HepG2 (cell line): ENCODE data around the gene PKLR. TPM values are rescaled to one million over a fixed set of nuclear protein-coding genes. Genes with fewer than 3 reads are reported as not detected.

Experiments used
- EZH2 ChIP-seq: conservative IDR thresholded peaks from 2 replicates; pipeline ENCODE4 v1.6.1; 2012; ENCODE audit warnings: mild to moderate bottlenecking, low read depth, low read length, moderate library complexity
- GZF1 ChIP-seq: sonication (generic); formaldehyde crosslinking; IDR thresholded peaks from 2 replicates; pipeline ENCODE4 v1.5.1; 2020; ENCODE audit warnings: mild to moderate bottlenecking, missing genetic modification reagents
- HNRNPLL ChIP-seq: fragments of 200-400 bp; formaldehyde crosslinking; IDR thresholded peaks from 2 replicates; pipeline ENCODE4 v1.6.1; 2017; ENCODE audit warnings: mild to moderate bottlenecking, low read depth, low read length; ENCODE audit not compliant: poor library complexity, severe bottlenecking
- KLF6 ChIP-seq: IDR thresholded peaks from 2 replicates; pipeline ENCODE4 v1.8.0; 2016; ENCODE audit warnings: missing biosample characterization, missing genetic modification reagents
- MZF1 ChIP-seq: sonication (generic); formaldehyde crosslinking; IDR thresholded peaks from 2 replicates; pipeline ENCODE4 v1.8.1; 2023; ENCODE audit warnings: mild to moderate bottlenecking, missing genetic modification reagents, borderline replicate concordance
- TEAD3 ChIP-seq: optimal IDR thresholded peaks from 2 replicates; pipeline ENCODE3; 2016; ENCODE audit warnings: borderline replicate concordance
- TOE1 ChIP-seq: sonication (generic); formaldehyde crosslinking; IDR thresholded peaks from 2 replicates; pipeline ENCODE4 v1.4.0; 2020; ENCODE audit warnings: mild to moderate bottlenecking, missing genetic modification reagents
- YEATS2 ChIP-seq: sonication (generic); formaldehyde crosslinking; IDR thresholded peaks from 2 replicates; pipeline ENCODE4 v1.4.0; 2020; ENCODE audit warnings: missing genetic modification reagents, borderline replicate concordance
- ZBTB7A ChIP-seq: sonication (generic); formaldehyde crosslinking; IDR thresholded peaks from 2 replicates; pipeline ENCODE4 v1.8.0; 2022; ENCODE audit warnings: mild to moderate bottlenecking, missing genetic modification reagents
- ZNF24 ChIP-seq: fragments of 450-650 bp; IDR thresholded peaks from 2 replicates; pipeline ENCODE4 v1.6.1; 2017; ENCODE audit warnings: antibody characterized with exemption, mild to moderate bottlenecking
- ZNF468 ChIP-seq: sonication (generic); formaldehyde crosslinking; IDR thresholded peaks from 2 replicates; pipeline ENCODE4 v1.8.0; 2022; ENCODE audit warnings: mild to moderate bottlenecking, moderate library complexity, missing genetic modification reagents
- ZNF629 ChIP-seq: sonication (generic); formaldehyde crosslinking; conservative IDR thresholded peaks from 2 replicates; pipeline ENCODE4 v1.5.0; 2020; ENCODE audit warnings: missing genetic modification reagents
- ZNF670 ChIP-seq: sonication (generic); formaldehyde crosslinking; IDR thresholded peaks from 2 replicates; pipeline ENCODE4 v1.8.0; 2022; ENCODE audit warnings: mild to moderate bottlenecking, missing genetic modification reagents, borderline replicate concordance
- polyA plus RNA-seq, 8 experiments: library from polyadenylated mRNA; depleted of rRNA in 3 of 8; stranded (reverse) in 7 of 8; unstranded in 1 of 8; fragments of >200 nt; fragmentation: Illumina TruSeq in 4 of 8; extraction: Trizol in 4 of 8; gene quantifications; 2 replicates each; pipeline versions ENCODE4 v1.2.1 to v1.2.3, GENCODE V29; 2011 to 2016; ENCODE audit warnings: low read depth in 4 of 8, missing spikeins in 1 of 8, mixed read lengths in 1 of 8; ENCODE audit not compliant: insufficient read depth in 1 of 8
- total RNA-seq, 5 experiments: library from RNA; depleted of rRNA; stranded (reverse); fragments of >200 nt; fragmentation: Illumina TruSeq; extraction: Trizol; gene quantifications; 2 replicates each; pipeline ENCODE4 v1.2.3, GENCODE V29; 2016; ENCODE audit warnings: low read depth in 1 of 5
- TF ChIP-seq, protein P1 (sequence below), 2 experiments: fragments of 450-650 bp in 1 of 2; sonication (generic) in 1 of 2; formaldehyde crosslinking in 1 of 2; IDR thresholded peaks; 2 replicates each; pipeline versions ENCODE4 v1.6.1 to v1.8.0; 2016 to 2022; ENCODE audit warnings: antibody characterized with exemption in 1 of 2, mild to moderate bottlenecking in 1 of 2, missing genetic modification reagents in 1 of 2
- TF ChIP-seq, protein P2 (sequence below): fragments of 450-650 bp; IDR thresholded peaks from 2 replicates; pipeline ENCODE4 v1.6.1; 2016
- TF ChIP-seq, protein P3 (sequence below): sonication (generic); formaldehyde crosslinking; conservative IDR thresholded peaks from 2 replicates; pipeline ENCODE4 v1.5.0; 2020; ENCODE audit warnings: missing genetic modification reagents

The PKLR gene
- total and polyA plus RNA-seq, 2 of the 13 experiments (the other 11 are each of a cell fraction or from before 2014, with no cell fraction given) = 10.3 to 29.3 TPM

DNA sequence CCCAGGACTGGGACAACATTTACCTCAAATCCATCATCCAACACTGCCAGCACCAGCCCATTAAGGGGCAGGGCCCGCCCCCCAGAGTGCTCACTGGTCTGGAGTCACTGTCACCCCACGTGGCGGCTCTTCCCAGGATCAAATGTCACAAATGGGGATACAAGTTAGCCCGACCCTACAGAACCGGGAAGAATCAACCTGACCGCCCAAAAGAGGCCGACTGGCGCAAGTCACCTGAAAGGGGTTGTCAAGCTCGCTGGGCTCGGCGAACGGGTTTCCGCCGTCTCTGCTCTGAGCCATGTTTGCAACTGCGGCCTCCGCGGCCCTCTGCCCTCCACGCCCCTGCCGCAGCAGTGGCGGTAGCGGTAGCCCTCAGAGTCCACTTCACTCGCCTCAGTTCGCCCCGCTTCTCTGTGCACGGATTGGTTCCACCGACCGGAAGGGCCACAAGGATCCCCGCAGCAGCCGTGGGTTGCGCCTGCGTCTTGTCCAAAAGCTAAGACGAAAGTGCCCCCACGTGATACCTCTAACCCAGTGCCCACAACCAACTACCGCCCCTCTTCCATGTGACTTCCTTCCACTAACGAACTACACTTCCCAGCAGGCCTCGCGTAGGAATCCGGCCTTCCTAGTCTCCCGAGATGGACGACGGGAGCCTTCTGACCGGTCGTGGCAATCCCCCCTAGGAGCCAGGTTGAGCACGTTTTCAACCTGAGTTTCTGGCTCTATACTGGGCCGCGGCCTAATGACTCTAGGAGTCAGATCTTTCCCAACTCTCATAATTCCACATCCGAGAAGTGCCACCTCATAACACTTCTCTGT is 39.2 kb downstream of the PKLR start, which contains the start of gene SCAMP3 (continued):
- TF ChIP-seq, protein P1, sequence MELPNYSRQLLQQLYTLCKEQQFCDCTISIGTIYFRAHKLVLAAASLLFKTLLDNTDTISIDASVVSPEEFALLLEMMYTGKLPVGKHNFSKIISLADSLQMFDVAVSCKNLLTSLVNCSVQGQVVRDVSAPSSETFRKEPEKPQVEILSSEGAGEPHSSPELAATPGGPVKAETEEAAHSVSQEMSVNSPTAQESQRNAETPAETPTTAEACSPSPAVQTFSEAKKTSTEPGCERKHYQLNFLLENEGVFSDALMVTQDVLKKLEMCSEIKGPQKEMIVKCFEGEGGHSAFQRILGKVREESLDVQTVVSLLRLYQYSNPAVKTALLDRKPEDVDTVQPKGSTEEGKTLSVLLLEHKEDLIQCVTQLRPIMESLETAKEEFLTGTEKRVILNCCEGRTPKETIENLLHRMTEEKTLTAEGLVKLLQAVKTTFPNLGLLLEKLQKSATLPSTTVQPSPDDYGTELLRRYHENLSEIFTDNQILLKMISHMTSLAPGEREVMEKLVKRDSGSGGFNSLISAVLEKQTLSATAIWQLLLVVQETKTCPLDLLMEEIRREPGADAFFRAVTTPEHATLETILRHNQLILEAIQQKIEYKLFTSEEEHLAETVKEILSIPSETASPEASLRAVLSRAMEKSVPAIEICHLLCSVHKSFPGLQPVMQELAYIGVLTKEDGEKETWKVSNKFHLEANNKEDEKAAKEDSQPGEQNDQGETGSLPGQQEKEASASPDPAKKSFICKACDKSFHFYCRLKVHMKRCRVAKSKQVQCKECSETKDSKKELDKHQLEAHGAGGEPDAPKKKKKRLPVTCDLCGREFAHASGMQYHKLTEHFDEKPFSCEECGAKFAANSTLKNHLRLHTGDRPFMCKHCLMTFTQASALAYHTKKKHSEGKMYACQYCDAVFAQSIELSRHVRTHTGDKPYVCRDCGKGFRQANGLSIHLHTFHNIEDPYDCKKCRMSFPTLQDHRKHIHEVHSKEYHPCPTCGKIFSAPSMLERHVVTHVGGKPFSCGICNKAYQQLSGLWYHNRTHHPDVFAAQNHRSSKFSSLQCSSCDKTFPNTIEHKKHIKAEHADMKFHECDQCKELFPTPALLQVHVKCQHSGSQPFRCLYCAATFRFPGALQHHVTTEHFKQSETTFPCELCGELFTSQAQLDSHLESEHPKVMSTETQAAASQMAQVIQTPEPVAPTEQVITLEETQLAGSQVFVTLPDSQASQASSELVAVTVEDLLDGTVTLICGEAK (IDR thresholded peaks at IDR 0.05) = no peak
- TF ChIP-seq, protein P1 (CRISPR knock-in tag; IDR thresholded peaks at IDR 0.05) = peak; percentile 22; the same call in 1 of the 2 replicates
- TF ChIP-seq KLF6 (CRISPR knock-in tag) (peak; percentile 75; the same call in 1 of the 2 replicates), ZNF670 (CRISPR knock-in tag) (peak; percentile 85; the same call in 1 of the 2 replicates), TEAD3 (CRISPR knock-in tag) (peak; percentile 88), EZH2 (no peak), HNRNPLL (peak; percentile 92), ZNF468 (CRISPR knock-in tag) (no peak), ZBTB7A (0 out of 2 replicates have a peak, but pooled peaks have one; percentile 50), MZF1 (CRISPR knock-in tag) (no peak), TOE1 (CRISPR knock-in tag) (0 out of 2 replicates have a peak, but pooled peaks have one; percentile 23), ZNF24 (no peak), YEATS2 (CRISPR knock-in tag) (peak; percentile 90; the same call in 1 of the 2 replicates), GZF1 (CRISPR knock-in tag) (0 out of 2 replicates have a peak, but pooled peaks have one; percentile 74), ZNF629 (CRISPR knock-in tag) (no peak)
- TF ChIP-seq, protein P2, sequence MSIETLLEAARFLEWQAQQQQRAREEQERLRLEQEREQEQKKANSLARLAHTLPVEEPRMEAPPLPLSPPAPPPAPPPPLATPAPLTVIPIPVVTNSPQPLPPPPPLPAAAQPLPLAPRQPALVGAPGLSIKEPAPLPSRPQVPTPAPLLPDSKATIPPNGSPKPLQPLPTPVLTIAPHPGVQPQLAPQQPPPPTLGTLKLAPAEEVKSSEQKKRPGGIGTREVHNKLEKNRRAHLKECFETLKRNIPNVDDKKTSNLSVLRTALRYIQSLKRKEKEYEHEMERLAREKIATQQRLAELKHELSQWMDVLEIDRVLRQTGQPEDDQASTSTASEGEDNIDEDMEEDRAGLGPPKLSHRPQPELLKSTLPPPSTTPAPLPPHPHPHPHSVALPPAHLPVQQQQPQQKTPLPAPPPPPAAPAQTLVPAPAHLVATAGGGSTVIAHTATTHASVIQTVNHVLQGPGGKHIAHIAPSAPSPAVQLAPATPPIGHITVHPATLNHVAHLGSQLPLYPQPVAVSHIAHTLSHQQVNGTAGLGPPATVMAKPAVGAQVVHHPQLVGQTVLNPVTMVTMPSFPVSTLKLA = peak; percentile 91
- TF ChIP-seq, protein P3, sequence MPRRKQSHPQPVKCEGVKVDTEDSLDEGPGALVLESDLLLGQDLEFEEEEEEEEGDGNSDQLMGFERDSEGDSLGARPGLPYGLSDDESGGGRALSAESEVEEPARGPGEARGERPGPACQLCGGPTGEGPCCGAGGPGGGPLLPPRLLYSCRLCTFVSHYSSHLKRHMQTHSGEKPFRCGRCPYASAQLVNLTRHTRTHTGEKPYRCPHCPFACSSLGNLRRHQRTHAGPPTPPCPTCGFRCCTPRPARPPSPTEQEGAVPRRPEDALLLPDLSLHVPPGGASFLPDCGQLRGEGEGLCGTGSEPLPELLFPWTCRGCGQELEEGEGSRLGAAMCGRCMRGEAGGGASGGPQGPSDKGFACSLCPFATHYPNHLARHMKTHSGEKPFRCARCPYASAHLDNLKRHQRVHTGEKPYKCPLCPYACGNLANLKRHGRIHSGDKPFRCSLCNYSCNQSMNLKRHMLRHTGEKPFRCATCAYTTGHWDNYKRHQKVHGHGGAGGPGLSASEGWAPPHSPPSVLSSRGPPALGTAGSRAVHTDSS (CRISPR knock-in tag) = no peak
